Suprapubic skin (tissue), 4 donors: ENCODE measurements around the gene CEP83. TPM values are rescaled to one million over a fixed set of nuclear protein-coding genes. Genes with fewer than 3 reads are reported as not detected.

Experiments used
- DNase-seq, 2 donors: peaks; one replicate each; pipeline ENCODE4 v3.0.0-alpha.2; 2019; ENCODE audit warnings: low spot score in 2 of 2
- H3K27ac ChIP-seq: fragments of 200-600 bp; sonication (generic); one replicate; pipeline ENCODE4 v1.5.1; 2019
- H3K27me3 ChIP-seq: fragments of 200-600 bp; sonication (generic); one replicate; pipeline ENCODE4 v1.5.1; 2019
- H3K36me3 ChIP-seq: fragments of 200-600 bp; sonication (generic); one replicate; pipeline ENCODE4 v1.5.1; 2019
- H3K4me1 ChIP-seq: fragments of 200-600 bp; sonication (generic); one replicate; pipeline ENCODE4 v1.5.1; 2019
- H3K4me3 ChIP-seq: fragments of 200-600 bp; sonication (generic); one replicate; pipeline ENCODE4 v1.5.1; 2019; ENCODE audit warnings: mild to moderate bottlenecking
- H3K9me3 ChIP-seq: fragments of 200-600 bp; sonication (generic); one replicate; pipeline ENCODE4 v1.5.1; 2019
- EP300 ChIP-seq: sonication (generic); formaldehyde crosslinking; IDR thresholded peaks from one replicate; pipeline ENCODE4 v1.6.1; 2017; ENCODE audit warnings: antibody characterized with exemption
- POLR2A ChIP-seq, 2 donors: fragments of 450-650 bp; IDR thresholded peaks; one replicate each; pipeline ENCODE4 v1.6.1; 2017; ENCODE audit warnings: antibody characterized with exemption in 2 of 2, mild to moderate bottlenecking in 2 of 2, moderate library complexity in 2 of 2
- POLR2AphosphoS5 ChIP-seq, 3 donors: sonication (generic); formaldehyde crosslinking; IDR thresholded peaks; one replicate each; pipeline ENCODE4 v1.6.1; 2017; ENCODE audit warnings: antibody characterized with exemption in 3 of 3
- WGBS: methylation state at CpG from one replicate; pipeline ENCODE4 v1.1.5; 2018; 5-methylcytosine and 5-hydroxymethylcytosine counted together
- total RNA-seq, 4 donors: library from RNA; depleted of rRNA; stranded (reverse); fragments of >200 nt; gene quantifications; one replicate each; pipeline ENCODE4 v1.1.0, GENCODE V29; 2016
- TF ChIP-seq, protein P1 (sequence below), 2 donors: fragments of 200-600 bp in 1 of 2; fragments of 450-650 bp in 1 of 2; sonication (generic) in 1 of 2; IDR thresholded peaks; one replicate each; pipeline ENCODE4 v1.5.1; 2016 to 2019; ENCODE audit warnings: antibody characterized with exemption in 2 of 2, mild to moderate bottlenecking in 1 of 2, moderate library complexity in 1 of 2

Gene CEP83, protein sequence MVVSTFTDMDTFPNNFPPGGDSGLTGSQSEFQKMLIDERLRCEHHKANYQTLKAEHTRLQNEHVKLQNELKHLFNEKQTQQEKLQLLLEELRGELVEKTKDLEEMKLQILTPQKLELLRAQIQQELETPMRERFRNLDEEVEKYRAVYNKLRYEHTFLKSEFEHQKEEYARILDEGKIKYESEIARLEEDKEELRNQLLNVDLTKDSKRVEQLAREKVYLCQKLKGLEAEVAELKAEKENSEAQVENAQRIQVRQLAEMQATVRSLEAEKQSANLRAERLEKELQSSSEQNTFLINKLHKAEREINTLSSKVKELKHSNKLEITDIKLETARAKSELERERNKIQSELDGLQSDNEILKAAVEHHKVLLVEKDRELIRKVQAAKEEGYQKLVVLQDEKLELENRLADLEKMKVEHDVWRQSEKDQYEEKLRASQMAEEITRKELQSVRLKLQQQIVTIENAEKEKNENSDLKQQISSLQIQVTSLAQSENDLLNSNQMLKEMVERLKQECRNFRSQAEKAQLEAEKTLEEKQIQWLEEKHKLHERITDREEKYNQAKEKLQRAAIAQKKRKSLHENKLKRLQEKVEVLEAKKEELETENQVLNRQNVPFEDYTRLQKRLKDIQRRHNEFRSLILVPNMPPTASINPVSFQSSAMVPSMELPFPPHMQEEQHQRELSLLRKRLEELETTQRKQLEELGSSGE
- total RNA-seq = 10 to 100 TPM in 3 of 4 donors, 1 to 10 TPM in 1; 8.5 to 18.4 (median 12.6) TPM

DNA sequence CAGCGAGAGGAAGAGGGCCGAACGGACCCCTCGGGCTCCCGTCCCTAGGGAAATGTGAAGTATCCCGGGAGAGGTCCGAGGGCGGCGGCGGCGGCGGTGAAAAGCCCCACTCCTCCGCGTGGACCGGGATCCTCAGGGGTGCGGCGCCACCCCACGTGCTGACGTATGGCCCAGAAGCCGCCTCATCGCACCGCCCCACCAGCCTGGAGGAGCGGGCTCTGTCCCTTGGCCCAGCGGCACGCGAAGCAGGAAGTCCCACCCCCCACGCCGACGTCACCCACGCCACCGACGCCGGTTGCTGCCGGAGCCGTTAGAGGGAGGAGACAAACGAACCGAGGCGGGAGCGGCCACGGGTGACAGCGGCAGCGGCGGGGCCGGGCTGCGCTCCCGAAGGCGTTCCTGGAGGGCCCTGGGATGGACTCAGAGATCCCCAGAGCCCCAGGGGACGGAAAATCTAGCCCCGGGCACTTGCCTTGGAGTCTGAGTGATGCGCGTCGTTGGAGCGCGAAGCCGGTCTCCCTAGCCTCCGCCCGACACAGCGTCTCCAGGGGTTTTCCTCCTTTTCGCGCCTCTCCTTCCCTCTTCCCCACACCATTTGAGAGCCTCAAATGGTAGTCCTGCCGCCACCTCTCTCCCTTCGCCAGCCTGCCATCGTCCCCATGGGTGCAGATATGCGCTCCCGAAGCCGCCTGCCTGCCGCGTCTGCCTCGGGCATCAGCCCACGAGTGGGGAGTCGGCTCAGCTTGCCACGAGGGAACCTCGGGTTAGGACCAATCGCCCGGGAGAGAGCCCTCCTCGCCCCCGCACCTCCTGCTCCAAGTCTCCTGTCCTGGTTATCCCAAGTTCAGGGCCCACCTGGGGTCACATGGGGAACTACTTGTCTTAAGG lies at the start of gene CEP83:
Gene CEP83 (minus strand): TSS at position 140 of the 888 bp plus-strand sequence. CDS start 47,377 bp downstream, outside the sequence.
- Histone ChIP-seq H3K9me3 (no peaks in the 10 kb centered on the region), H3K36me3 (no peaks in the 10 kb centered on the region), H3K4me3 (peak within 1 kb of the TSS; percentile 71), H3K4me1 (peaks cover 18% of the 10 kb centered on the region), H3K27me3 (no peaks in the 10 kb centered on the region), H3K27ac (peak within 1 kb of the TSS; percentile 83)
- DNase-seq = peak; percentile 98
- WGBS = under 1% methylated on average over 61 of the region's 77 CpGs
- TF ChIP-seq EP300 (no peak), POLR2A (IDR thresholded peaks at IDR 0.05) (peak in 1 of 2 donors; percentile 61), POLR2AphosphoS5 (IDR thresholded peaks at IDR 0.05) (peak in 1 of 3 donors; percentile 50)

DNA sequence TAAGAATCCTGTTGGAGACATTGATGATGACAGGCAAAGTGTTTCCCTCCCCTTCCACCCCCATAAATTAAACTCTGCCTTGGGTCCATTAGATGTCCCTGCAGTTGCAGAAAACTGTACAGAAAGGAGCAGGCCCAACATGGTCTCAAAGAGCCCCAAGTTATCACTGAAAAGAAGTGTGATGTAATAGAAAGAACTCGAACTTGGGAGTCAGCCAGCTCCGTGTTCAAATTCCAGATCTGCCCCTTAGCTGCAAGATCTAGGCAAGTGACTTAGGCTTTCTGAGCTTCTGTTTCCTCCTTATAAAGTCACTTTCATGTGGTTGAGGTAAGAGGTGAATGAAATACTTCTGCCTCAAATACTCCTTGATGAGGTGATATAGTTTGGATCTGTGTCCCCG lies 49.6 kb upstream of the CEP83 start:
- no peak for DNase-seq
- H3K27me3 ChIP-seq = no peaks in the 10 kb centered on the region
- WGBS = 91% methylated on average over 3 of the region's 3 CpGs
- no peak overlapping the region for H3K4me3 ChIP-seq
- no peak overlapping the region for H3K27ac ChIP-seq
- H3K36me3 ChIP-seq = no peaks in the 10 kb centered on the region
- no peaks in the 10 kb centered on the region for H3K4me1 ChIP-seq
- no peak for TF ChIP-seq POLR2AphosphoS5 (IDR thresholded peaks at IDR 0.05)
- TF ChIP-seq, protein P1, sequence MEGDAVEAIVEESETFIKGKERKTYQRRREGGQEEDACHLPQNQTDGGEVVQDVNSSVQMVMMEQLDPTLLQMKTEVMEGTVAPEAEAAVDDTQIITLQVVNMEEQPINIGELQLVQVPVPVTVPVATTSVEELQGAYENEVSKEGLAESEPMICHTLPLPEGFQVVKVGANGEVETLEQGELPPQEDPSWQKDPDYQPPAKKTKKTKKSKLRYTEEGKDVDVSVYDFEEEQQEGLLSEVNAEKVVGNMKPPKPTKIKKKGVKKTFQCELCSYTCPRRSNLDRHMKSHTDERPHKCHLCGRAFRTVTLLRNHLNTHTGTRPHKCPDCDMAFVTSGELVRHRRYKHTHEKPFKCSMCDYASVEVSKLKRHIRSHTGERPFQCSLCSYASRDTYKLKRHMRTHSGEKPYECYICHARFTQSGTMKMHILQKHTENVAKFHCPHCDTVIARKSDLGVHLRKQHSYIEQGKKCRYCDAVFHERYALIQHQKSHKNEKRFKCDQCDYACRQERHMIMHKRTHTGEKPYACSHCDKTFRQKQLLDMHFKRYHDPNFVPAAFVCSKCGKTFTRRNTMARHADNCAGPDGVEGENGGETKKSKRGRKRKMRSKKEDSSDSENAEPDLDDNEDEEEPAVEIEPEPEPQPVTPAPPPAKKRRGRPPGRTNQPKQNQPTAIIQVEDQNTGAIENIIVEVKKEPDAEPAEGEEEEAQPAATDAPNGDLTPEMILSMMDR (IDR thresholded peaks at IDR 0.05) = no peak
- no peak for TF ChIP-seq EP300
- no peak for TF ChIP-seq POLR2A (IDR thresholded peaks at IDR 0.05)
- no peaks in the 10 kb centered on the region for H3K9me3 ChIP-seq

GRCh38 chr12:94507455-94507854 lies 47.8 kb upstream of the CEP83 start:
- no peak overlapping the region for H3K27ac ChIP-seq
- no peaks in the 10 kb centered on the region for H3K27me3 ChIP-seq
- WGBS = 95% methylated on average over 3 of the region's 3 CpGs
- DNase-seq = no peak
- no peaks in the 10 kb centered on the region for H3K9me3 ChIP-seq
- H3K4me1 ChIP-seq = no peaks in the 10 kb centered on the region
- no peak overlapping the region for H3K4me3 ChIP-seq
- TF ChIP-seq POLR2A (IDR thresholded peaks at IDR 0.05) (no peak), EP300 (no peak), POLR2AphosphoS5 (IDR thresholded peaks at IDR 0.05) (no peak)
- TF ChIP-seq, protein P1 (IDR thresholded peaks at IDR 0.05) = no peak
- no peaks in the 10 kb centered on the region for H3K36me3 ChIP-seq

GRCh38 chr12:94504386-94504785 lies 44.7 kb upstream of the CEP83 start:
- H3K36me3 ChIP-seq = no peaks in the 10 kb centered on the region
- H3K4me3 ChIP-seq = no peak overlapping the region
- 78% methylated on average over 1 of the region's 1 CpG for WGBS
- no peaks in the 10 kb centered on the region for H3K27me3 ChIP-seq
- no peaks in the 10 kb centered on the region for H3K4me1 ChIP-seq
- no peaks in the 10 kb centered on the region for H3K9me3 ChIP-seq
- TF ChIP-seq POLR2A (IDR thresholded peaks at IDR 0.05) (no peak), EP300 (no peak), POLR2AphosphoS5 (IDR thresholded peaks at IDR 0.05) (no peak)
- TF ChIP-seq, protein P1 (IDR thresholded peaks at IDR 0.05) = no peak
- no peak for DNase-seq
- no peak overlapping the region for H3K27ac ChIP-seq

DNA sequence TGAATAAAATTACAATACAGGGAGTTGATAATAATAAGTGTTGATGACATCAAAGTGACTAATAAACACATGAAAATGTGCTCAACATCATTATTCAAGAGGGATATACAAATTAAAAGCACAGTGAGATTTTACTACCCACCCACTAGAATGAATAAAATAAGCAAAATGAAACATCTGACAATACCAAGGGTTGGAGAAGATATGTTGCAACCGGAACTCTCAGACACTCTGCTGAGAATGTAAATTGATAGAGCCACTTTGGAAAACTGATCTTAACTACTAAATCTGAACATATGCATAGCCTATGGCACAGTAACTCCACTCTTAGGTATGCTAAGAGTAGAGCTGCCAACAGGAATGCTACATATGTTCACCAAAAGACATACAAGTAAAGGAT lies 44.0 kb upstream of the CEP83 start:
- 95% methylated on average over 1 of the region's 1 CpG for WGBS
- no peak for DNase-seq
- no peaks in the 10 kb centered on the region for H3K9me3 ChIP-seq

More for the DNA sequence above, 44.0 kb upstream of the CEP83 start:
- Histone ChIP-seq H3K4me3 (no peak overlapping the region), H3K27me3 (no peaks in the 10 kb centered on the region), H3K27ac (no peak overlapping the region), H3K4me1 (no peaks in the 10 kb centered on the region), H3K36me3 (no peaks in the 10 kb centered on the region)
- TF ChIP-seq EP300 (no peak), POLR2A (IDR thresholded peaks at IDR 0.05) (no peak), POLR2AphosphoS5 (IDR thresholded peaks at IDR 0.05) (no peak)
- TF ChIP-seq, protein P1 (IDR thresholded peaks at IDR 0.05) = no peak
